H1 (cell line): Measurements from ENCODE around the gene C20orf173. TPM values are rescaled to one million over a fixed set of nuclear protein-coding genes. Genes with fewer than 3 reads are reported as not detected.

Experiments
- CTCF ChIA-PET: fragments of 300-600 bp; sonication (Branson Sonifier 250); formaldehyde crosslinking; loops from one replicate; lab custom pipeline; 2021; ENCODE audit not compliant: partially characterized antibody; lab: Charles Lee
- POLR2A ChIA-PET: fragments of 300-600 bp; sonication (Branson Sonifier 250); formaldehyde crosslinking; loops from one replicate; lab custom pipeline; 2021; ENCODE audit warnings: inconsistent platforms; ENCODE audit not compliant: partially characterized antibody; lab: Charles Lee
- DNase-seq, 2 experiments: peaks; one replicate each; pipeline versions ENCODE4 v3.0.0 to v3.0.0-alpha.2; 2010 to 2022; ENCODE audit warnings: low spot score in 2 of 2, low read depth in 1 of 2, mixed read lengths in 1 of 2
- FAIRE-seq: peaks from 2 replicates; lab custom pipeline; 2011; peaks lifted over from hg19 to GRCh38; lab: Jason Lieb, UNC
- H2AFZ ChIP-seq: 2 replicates; pipeline ENCODE4 v1.8.1; 2012; ENCODE audit warnings: low read length, inconsistent platforms
- H2AK5ac ChIP-seq: 2 replicates; pipeline ENCODE4 v1.6.1; 2013; ENCODE audit warnings: low read depth, low read length
- H2BK120ac ChIP-seq: replicated peaks from 2 replicates; pipeline ENCODE3; 2013; ENCODE audit warnings: low read depth, low read length, inconsistent platforms
- H2BK12ac ChIP-seq: 2 replicates; pipeline ENCODE4 v1.6.1; 2013; ENCODE audit warnings: low read depth, low read length
- H2BK15ac ChIP-seq: 2 replicates; pipeline ENCODE4 v1.6.1; 2013; ENCODE audit warnings: low read length
- H2BK20ac ChIP-seq: 2 replicates; pipeline ENCODE4 v1.6.1; 2013; ENCODE audit warnings: low read length
- H2BK5ac ChIP-seq: 2 replicates; pipeline ENCODE4 v1.6.1; 2013; ENCODE audit warnings: low read depth, low read length
- H3K14ac ChIP-seq: 2 replicates; pipeline ENCODE4 v1.6.1; 2013; ENCODE audit warnings: inconsistent platforms; ENCODE audit not compliant: insufficient read length
- H3K18ac ChIP-seq: 2 replicates; pipeline ENCODE4 v1.6.1; 2013; ENCODE audit warnings: low read length; ENCODE audit errors: extremely low read depth
- H3K23ac ChIP-seq: 2 replicates; pipeline ENCODE4 v1.6.1; 2013; ENCODE audit warnings: inconsistent platforms; ENCODE audit not compliant: insufficient read length
- H3K23me2 ChIP-seq: 2 replicates; pipeline ENCODE4 v1.6.1; 2013; ENCODE audit warnings: low read depth, low read length
- H3K27ac ChIP-seq: 2 replicates; pipeline ENCODE4 v1.6.1; 2011; ENCODE audit warnings: low read depth, low read length, inconsistent platforms
- H3K27me3 ChIP-seq, 4 experiments: replicated peaks in 1 of 4; 1 replicate in 1 of 4; 2 replicates in 3 of 4; pipeline versions ENCODE4 v1.6.1 to v1.8.1; 2011 to 2013; ENCODE audit warnings: low read length in 3 of 4, mild to moderate bottlenecking in 3 of 4, inconsistent platforms in 2 of 4, mixed read lengths in 2 of 4, moderate library complexity in 1 of 4; ENCODE audit not compliant: control insufficient read depth in 3 of 4, insufficient read depth in 3 of 4; ENCODE audit errors: extremely low read depth in 1 of 4
- H3K36me3 ChIP-seq, 4 experiments: 2 replicates each; pipeline versions ENCODE4 v1.6.1 to v1.8.1; 2011 to 2013; ENCODE audit warnings: mild to moderate bottlenecking in 4 of 4, low read length in 3 of 4, moderate library complexity in 2 of 4, control low read depth in 1 of 4, inconsistent platforms in 1 of 4; ENCODE audit not compliant: insufficient read depth in 4 of 4, control insufficient read depth in 2 of 4
- H3K4ac ChIP-seq: replicated peaks from 2 replicates; pipeline ENCODE3; 2013; ENCODE audit warnings: low read length, low read depth, mixed read lengths, inconsistent platforms; ENCODE audit not compliant: insufficient read length
- H3K4me1 ChIP-seq, 4 experiments: replicated peaks in 1 of 4; 1 replicate in 1 of 4; 2 replicates in 3 of 4; pipeline versions ENCODE4 v1.6.1 to v1.8.1; 2011 to 2013; ENCODE audit warnings: low read length in 3 of 4, inconsistent platforms in 2 of 4, mixed read lengths in 1 of 4; ENCODE audit not compliant: insufficient read depth in 4 of 4, control insufficient read depth in 3 of 4
- H3K4me2 ChIP-seq, 2 experiments: 2 replicates each; pipeline versions ENCODE4 v1.6.1 to v1.8.1; 2011 to 2013; ENCODE audit warnings: low read depth in 2 of 2, low read length in 2 of 2, control low read depth in 1 of 2, inconsistent platforms in 1 of 2, mild to moderate bottlenecking in 1 of 2; ENCODE audit not compliant: insufficient read depth in 1 of 2
- H3K4me3 ChIP-seq, 4 experiments: fragments of 200-600, 300-600 bp in 1 of 4; sonication (generic), shearing (Covaris generic), sonication (Bioruptor Twin) in 1 of 4; 2 replicates each; pipeline versions ENCODE4 v1.5.1 to v1.8.1; 2011 to 2016; ENCODE audit warnings: low read length in 4 of 4, low read depth in 3 of 4, control low read depth in 2 of 4, inconsistent platforms in 2 of 4, mild to moderate bottlenecking in 2 of 4, mixed read lengths in 1 of 4, moderate library complexity in 1 of 4; ENCODE audit not compliant: insufficient read depth in 2 of 4; ENCODE audit errors: extremely low read depth in 1 of 4
- H3K56ac ChIP-seq: replicated peaks from 2 replicates; pipeline ENCODE3; 2013; ENCODE audit warnings: low read depth, mild to moderate bottlenecking, mixed read lengths, low read length, inconsistent platforms; ENCODE audit not compliant: insufficient read length
- H3K79me1 ChIP-seq: 2 replicates; pipeline ENCODE4 v1.6.1; 2013; ENCODE audit warnings: low read depth, low read length, control low read depth
- H3K79me2 ChIP-seq, 2 experiments: 2 replicates each; pipeline versions ENCODE4 v1.6.1 to v1.8.1; 2012 to 2013; ENCODE audit warnings: low read length in 2 of 2, mild to moderate bottlenecking in 2 of 2, inconsistent platforms in 1 of 2; ENCODE audit not compliant: insufficient read depth in 2 of 2, control insufficient read depth in 1 of 2
- H3K9ac ChIP-seq, 4 experiments: replicated peaks in 1 of 4; 1 replicate in 1 of 4; 2 replicates in 3 of 4; pipeline versions ENCODE4 v1.6.1 to v1.8.1; 2011 to 2013; ENCODE audit warnings: low read depth in 3 of 4, low read length in 3 of 4, control low read depth in 2 of 4, mild to moderate bottlenecking in 2 of 4, moderate library complexity in 2 of 4, inconsistent platforms in 1 of 4; ENCODE audit errors: extremely low read depth in 1 of 4
- H3K9me3 ChIP-seq, 2 experiments: 2 replicates each; pipeline versions ENCODE4 v1.6.1 to v1.8.1; 2012 to 2013; ENCODE audit warnings: mild to moderate bottlenecking in 2 of 2, moderate library complexity in 2 of 2, control low read depth in 1 of 2, inconsistent platforms in 1 of 2, low read depth in 1 of 2, low read length in 1 of 2, mixed read lengths in 1 of 2; ENCODE audit not compliant: insufficient read depth in 2 of 2
- H4K20me1 ChIP-seq, 2 experiments: replicated peaks in 1 of 2; 2 replicates each; pipeline versions ENCODE3 to v1.8.1; 2011 to 2013; ENCODE audit warnings: inconsistent platforms in 2 of 2, low read length in 2 of 2, mild to moderate bottlenecking in 1 of 2; ENCODE audit not compliant: insufficient read depth in 2 of 2, control insufficient read depth in 1 of 2
- H4K5ac ChIP-seq: 2 replicates; pipeline ENCODE4 v1.6.1; 2013; ENCODE audit warnings: low read length, low read depth, mixed read lengths, inconsistent platforms; ENCODE audit not compliant: insufficient read length
- H4K8ac ChIP-seq: 2 replicates; pipeline ENCODE4 v1.8.0; 2013; ENCODE audit warnings: mild to moderate bottlenecking, moderate library complexity, low read length, inconsistent platforms; ENCODE audit not compliant: insufficient read depth; ENCODE audit errors: extremely low read depth
- H4K91ac ChIP-seq: replicated peaks from 2 replicates; pipeline ENCODE3; 2013; ENCODE audit warnings: low read length, mixed read lengths, inconsistent platforms; ENCODE audit not compliant: insufficient read length
- CREB1 ChIP-seq: IDR thresholded peaks from 2 replicates; pipeline ENCODE4 v1.6.1; 2012; ENCODE audit warnings: inconsistent platforms
- EGR1 ChIP-seq: IDR thresholded peaks from 2 replicates; pipeline ENCODE4 v1.6.1; 2011; ENCODE audit warnings: low read depth, low read length, borderline replicate concordance
- GABPA ChIP-seq: IDR thresholded peaks from 2 replicates; pipeline ENCODE4 v1.6.1; 2011; ENCODE audit warnings: mild to moderate bottlenecking, low read length, moderate library complexity, borderline replicate concordance; ENCODE audit not compliant: insufficient read depth
- JUND ChIP-seq: IDR thresholded peaks from 2 replicates; pipeline ENCODE4 v1.6.1; 2011; ENCODE audit warnings: mild to moderate bottlenecking, improper control_type of control experiment, low read length
- NRF1 ChIP-seq: IDR thresholded peaks from 2 replicates; pipeline ENCODE4 v1.6.1; 2011; ENCODE audit warnings: mild to moderate bottlenecking, low read depth, low read length, improper control_type of control experiment
- RFX5 ChIP-seq: IDR thresholded peaks from 2 replicates; pipeline ENCODE4 v1.6.1; 2011; ENCODE audit warnings: low read depth, low read length, improper control_type of control experiment, borderline replicate concordance
- SIRT6 ChIP-seq: IDR thresholded peaks from one replicate; pipeline ENCODE4 v1.7.1; 2012; ENCODE audit warnings: low read length, inconsistent platforms
- WGBS, 2 experiments: shearing (Covaris generic) in 1 of 2; methylation state at CpG; one replicate each; pipeline versions ENCODE4 v1.1.6 to v1.1.7; 2013 to 2015; ENCODE audit warnings: low lambda C conversion rate in 2 of 2, mixed read lengths in 2 of 2, inconsistent platforms in 1 of 2, low coverage in 1 of 2, missing lambda C conversion rate in 1 of 2; ENCODE audit not compliant: insufficient replicate concordance in 2 of 2, insufficient coverage in 1 of 2, insufficient read length in 1 of 2; ENCODE audit errors: extremely low coverage in 1 of 2, missing lambda C conversion rate in 1 of 2; 5-methylcytosine and 5-hydroxymethylcytosine counted together
- polyA plus RNA-seq, 7 experiments: library from polyadenylated mRNA; depleted of rRNA in 3 of 7; stranded (reverse) in 5 of 7; unstranded in 2 of 7; fragments of >200 nt in 5 of 7; fragments of 200-250 nt in 2 of 7; gene quantifications; 1 replicate in 5 of 7; 2 replicates in 1 of 7; 4 replicates in 1 of 7; pipeline versions ENCODE4 v1.2.1 to v1.2.3, GENCODE V29; 2011 to 2013; ENCODE audit warnings: missing spikeins in 2 of 7, mixed read lengths in 2 of 7
- total RNA-seq: library from RNA; stranded (reverse); fragmentation: NEBNext Ultra II Directional; extraction: Animal tissue kit (Norgen Biotek cat#: 25700); gene quantifications from 2 replicates; pipeline ENCODE4 v1.2.1, GENCODE V29; 2021

Gene C20orf173
- total and polyA plus RNA-seq, 2 of the 8 experiments (the other 6 are each of a cell fraction or from before 2014, with no cell fraction given) = not detected

DNA sequence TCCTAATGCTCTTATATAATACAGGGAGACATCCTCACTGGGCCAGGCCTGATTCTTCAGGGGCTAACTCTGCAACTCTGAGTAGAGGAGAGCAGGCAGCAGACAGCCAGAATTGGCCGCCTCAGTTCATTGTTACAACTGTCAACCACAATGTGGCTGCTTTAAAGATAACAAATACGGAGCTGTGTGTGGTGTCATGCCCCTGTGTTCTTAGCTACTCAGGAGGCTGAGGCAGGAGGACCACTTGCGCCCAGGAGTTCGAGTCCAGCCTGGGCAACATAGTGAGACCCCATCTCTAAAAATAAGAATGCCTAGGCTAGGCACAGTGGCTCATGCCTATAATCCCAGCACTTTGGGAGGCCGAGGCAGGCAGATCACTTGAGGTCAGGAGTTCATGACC, 39.7 kb downstream of the C20orf173 start:
- ChIA-PET CTCF (interaction anchor here (1.3 to 1.7 kb wide), 3 partner anchors 10 to 15 kb away, joined by 4 to 10 read pairs (median 4); no protein-coding TSS in a partner anchor), POLR2A (interaction anchor here (1.0 to 1.5 kb wide), 2 partner anchors 12 to 52 kb away, joined by 3 read pairs; no protein-coding TSS in a partner anchor)
- Histone ChIP-seq H3K4me1 (no peaks in the 10 kb centered on the region), H3K56ac (no peak overlapping the region), H2AFZ (no peak overlapping the region), H3K27ac (no peak overlapping the region), H3K4ac (no peak overlapping the region), H4K8ac (no peak overlapping the region), H3K23ac (no peak overlapping the region), H3K23me2 (no peaks in the 10 kb centered on the region), H4K20me1 (no peaks in the 10 kb centered on the region), H3K18ac (no peak overlapping the region), H4K91ac (no peak overlapping the region), H2BK5ac (no peak overlapping the region), H2BK120ac (no peak overlapping the region), H3K27me3 (no peaks in the 10 kb centered on the region), H2BK15ac (no peak overlapping the region), H3K14ac (no peak overlapping the region), H3K79me1 (no peaks in the 10 kb centered on the region), H4K5ac (no peak overlapping the region), H3K9ac (no peak overlapping the region), H3K79me2 (no peaks in the 10 kb centered on the region), H3K9me3 (no peaks in the 10 kb centered on the region), H3K4me3 (no peak overlapping the region), H3K36me3 (peaks cover 15 to 43% (median 30%) of the 10 kb centered on the region in 4 experiments), H3K4me2 (no peak overlapping the region), H2BK20ac (no peak overlapping the region), H2AK5ac (no peak overlapping the region), H2BK12ac (no peak overlapping the region)
- TF ChIP-seq NRF1 = no peak
- TF ChIP-seq CREB1 = no peak
- TF ChIP-seq SIRT6 = no peak
- TF ChIP-seq RFX5 = no peak
- no peak for TF ChIP-seq GABPA
- TF ChIP-seq JUND = no peak
- no peak for TF ChIP-seq EGR1
- FAIRE-seq = no peak
- 88% methylated on average over 5 of the region's 5 CpGs; no CpG with 5 or more reads in 1 of the 2 experiments for WGBS, 2 experiments
- DNase-seq = no peak
